GM20431 (cell line): ENCODE measurements around the gene DNAJC11.

Source experiments
- in situ Hi-C: fragments of 300-500 bp; cut with MseI, MboI; formaldehyde crosslinking; loops from one replicate; pipeline ENCODE4 v1.15.0; 2020; ENCODE audit warnings: low sequenced_read_pairs; ENCODE audit not compliant: unreplicated experiment

DNAJC11 gene

GRCh38 chr1:6591222-6591621, 110.4 kb downstream of the DNAJC11 start:
- in situ Hi-C loops = no loop called here

DNA sequence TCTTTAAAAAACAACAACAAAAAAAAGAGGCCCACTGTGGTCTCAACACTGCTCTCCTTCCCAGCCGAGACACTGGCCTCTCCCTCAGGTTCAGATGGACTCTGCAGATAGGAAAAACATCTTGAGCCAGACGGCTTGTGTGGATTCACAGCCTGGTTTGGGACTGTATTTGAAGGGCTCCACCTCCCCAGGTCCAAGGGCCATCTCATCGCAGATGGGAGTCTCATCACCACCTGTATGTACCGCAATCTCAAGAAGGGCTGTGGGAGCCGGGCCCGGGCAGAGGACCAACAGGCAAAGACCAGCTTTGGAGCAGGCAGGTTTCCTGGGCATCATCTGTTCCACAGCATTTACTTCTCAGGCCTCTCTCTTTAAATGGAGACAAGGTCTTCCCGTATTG, 111.6 kb downstream of the DNAJC11 start:
- in situ Hi-C loops = no loop called here

DNA sequence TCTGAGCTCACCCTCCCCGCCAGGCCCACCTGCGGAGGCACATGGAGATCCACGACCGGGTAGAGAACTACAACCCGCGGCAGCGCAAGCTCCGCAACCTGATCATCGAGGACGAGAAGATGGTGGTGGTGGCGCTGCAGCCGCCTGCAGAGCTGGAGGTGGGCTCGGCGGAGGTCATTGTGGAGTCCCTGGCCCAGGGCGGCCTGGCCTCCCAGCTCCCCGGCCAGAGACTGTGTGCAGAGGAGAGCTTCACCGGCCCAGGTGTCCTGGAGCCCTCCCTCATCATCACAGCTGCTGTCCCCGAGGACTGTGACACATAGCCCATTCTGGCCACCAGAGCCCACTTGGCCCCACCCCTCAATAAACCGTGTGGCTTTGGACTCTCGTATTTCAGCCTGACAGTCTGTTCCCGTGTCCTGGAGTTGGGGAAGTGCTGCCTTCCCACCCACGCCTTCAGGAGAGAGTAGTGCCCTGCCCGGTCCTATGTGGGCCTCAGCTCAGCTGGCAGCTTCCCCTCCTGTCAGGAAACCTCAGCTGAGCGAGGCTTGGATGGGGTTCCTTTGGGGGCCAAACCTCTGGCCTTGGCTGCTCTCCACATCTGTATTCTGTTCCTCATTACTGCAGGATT, 112.6 kb downstream of the DNAJC11 start:
- in situ Hi-C loops = no loop called here

DNA sequence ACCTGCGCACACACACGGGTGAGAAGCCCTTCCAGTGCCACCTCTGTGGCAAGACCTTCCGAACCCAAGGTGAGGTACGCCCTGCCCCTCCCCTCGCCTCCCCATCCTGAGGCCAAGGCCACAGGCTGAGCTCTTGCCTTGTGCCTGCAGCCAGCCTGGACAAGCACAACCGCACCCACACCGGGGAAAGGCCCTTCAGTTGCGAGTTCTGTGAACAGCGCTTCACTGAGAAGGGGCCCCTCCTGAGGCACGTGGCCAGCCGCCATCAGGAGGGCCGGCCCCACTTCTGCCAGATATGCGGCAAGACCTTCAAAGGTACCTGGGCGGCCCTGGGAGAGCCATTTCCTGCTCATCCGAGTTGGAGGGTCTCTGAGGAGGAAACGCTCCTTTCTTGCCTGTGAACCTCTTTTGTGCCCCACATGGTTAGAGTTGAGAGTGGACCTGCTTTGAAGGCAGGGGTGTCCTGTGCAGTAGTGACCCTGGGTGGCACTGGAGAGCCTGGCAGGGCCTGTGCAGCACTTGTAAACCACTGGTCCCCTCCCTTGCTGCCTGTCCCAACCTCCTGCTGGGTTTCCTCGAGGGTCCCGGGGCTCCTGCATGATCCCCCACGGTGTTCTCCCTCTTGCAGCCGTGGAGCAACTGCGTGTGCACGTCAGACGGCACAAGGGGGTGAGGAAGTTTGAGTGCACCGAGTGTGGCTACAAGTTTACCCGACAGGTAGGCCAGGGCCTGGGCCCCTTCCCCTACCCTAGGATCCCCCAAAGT, 113.3 kb downstream of the DNAJC11 start:
- in situ Hi-C loops = no loop called here

GRCh38 chr1:6587261-6588005, 114.2 kb downstream of the DNAJC11 start:
- in situ Hi-C loops = no loop called here

GRCh38 chr1:6586404-6586816, 115.2 kb downstream of the DNAJC11 start:
- in situ Hi-C loops = no loop called here

DNA sequence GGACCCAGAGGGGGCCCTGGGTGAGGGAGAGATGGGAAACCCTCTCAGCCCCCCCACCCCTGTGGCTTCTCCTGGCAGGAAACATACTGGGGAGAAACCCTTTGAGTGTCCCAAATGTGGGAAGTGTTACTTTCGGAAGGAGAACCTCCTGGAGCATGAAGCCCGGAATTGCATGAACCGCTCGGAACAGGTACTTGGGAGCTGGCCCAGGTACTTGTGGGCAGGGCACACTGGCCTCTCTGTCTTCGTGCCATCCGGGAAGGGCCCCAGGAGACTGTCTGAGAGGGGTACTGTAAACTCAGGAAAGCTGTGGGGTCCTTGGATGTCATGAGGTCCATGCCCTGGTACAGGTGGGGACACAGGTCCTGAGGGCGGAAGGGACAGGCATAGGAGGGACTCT, 115.8 kb downstream of the DNAJC11 start:
- in situ Hi-C loops = no loop called here

GRCh38 chr1:6585081-6585722, 116.4 kb downstream of the DNAJC11 start:
- in situ Hi-C loops = no loop called here
